HG03139 (cell line): ENCODE measurements around the gene POLR2B.
"Not testable (repeated sequence)": the region's sequence is repeated elsewhere in the genome, so short reads cannot be mapped to it uniquely, and the experiment has no call there.

ENCODE experiments used
- ATAC-seq: cut with Tn5 transposase; IDR thresholded peaks from one replicate; pipeline ENCODE4 v1.9.1; 2021; ENCODE audit not compliant: unreplicated experiment

The POLR2B gene

DNA sequence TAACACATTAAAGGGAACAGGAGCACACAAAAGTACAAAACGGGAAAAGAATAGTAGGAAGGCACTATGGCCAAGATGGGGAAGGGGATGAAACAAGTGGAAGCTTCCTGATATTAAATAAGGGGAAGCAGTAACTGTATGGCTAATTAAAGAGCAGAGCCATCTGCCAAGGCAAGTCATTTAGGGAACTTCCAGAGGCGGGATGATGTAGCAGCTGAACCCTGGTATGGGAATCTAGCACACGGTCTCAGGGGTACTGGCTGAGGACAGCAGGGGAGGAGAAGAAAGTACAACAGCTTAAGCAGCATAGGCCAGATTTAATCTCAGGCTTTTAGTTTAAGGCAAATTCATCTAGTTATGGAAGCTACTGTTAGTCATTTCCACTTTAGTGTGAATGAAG lies 72.4 kb downstream of the POLR2B start:
- no peak for ATAC-seq

GRCh38 chr4:57051524-57051923 lies 72.8 kb downstream of the POLR2B start:
- ATAC-seq, result no peak

DNA sequence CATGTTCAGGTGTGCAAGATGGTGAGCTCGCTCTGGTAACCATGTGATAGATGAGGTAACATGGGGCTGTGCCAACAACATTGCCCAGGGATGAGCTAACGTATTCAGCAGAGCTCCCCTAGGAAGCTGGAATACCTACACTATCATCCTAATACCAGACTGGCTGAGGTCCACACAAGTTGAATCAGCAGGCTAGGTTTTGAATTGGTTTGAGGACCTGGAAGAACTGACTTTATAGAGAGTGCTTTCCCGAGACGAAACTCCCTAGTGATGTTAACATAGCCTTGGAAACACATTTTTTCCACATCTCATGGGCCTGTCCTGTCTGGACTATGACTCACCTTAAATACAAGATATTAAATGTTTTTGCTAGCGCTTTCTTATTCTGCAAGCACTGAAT lies 74.8 kb downstream of the POLR2B start:
- ATAC-seq, result no peak

GRCh38 chr4:57055886-57056285 lies 77.2 kb downstream of the POLR2B start:
- no peak for ATAC-seq

DNA sequence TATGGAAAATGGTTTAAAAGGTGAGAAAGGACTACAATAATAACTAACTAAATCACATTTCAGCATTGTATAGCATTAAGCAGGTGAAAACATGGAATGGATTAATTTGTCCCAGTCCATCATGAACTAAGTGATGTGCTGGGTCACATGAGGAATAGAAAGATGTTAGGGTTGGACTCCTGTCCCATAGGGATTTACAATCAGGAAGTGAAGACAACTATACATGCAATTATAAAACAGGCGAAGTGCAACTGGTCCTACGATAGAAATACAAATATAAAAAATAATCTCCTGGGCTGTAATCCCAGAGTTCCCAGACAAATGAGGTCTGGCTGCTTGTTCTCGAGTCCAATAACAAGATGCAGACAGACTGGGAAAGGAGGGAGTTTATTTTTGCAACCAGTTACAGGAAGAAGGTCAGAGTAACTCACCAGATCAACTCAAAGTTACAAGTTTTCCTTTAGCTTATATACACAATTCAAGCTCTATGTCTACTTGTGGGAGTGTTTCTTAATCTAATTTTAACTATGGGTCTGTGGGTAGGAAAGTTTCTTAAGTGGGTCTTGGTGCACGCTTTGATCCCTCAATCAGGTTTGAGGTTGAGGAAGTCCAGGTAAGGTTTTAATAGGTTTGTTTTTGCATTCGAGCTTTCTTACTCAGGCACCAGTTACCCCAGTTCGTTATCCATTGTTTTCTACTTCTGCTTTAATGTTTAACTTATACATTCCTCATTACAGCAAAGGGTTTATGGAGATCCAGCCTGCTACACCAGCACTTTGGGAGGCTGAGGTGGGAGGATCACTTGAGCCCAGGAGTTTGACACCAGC lies 81.4 kb downstream of the POLR2B start:
- ATAC-seq, result no peak

DNA sequence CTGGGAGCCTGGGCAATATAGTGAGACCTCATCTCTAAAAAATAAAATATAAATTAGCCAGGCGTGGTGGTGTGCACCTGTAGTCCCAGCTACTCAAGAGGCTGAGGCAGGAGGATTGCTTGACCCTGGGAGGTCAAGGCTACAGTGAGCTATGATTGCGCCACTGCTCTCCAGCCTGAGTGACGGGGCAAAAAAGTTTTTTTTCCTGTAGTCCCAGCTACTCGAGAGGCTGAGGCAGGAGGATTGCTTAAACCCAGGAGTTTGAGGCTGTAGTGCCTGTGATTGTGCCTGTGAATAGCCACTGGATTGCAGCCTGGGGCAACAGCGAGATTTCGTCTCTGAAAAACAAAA lies 82.0 kb downstream of the POLR2B start:
- not testable (repeated sequence) for ATAC-seq

DNA sequence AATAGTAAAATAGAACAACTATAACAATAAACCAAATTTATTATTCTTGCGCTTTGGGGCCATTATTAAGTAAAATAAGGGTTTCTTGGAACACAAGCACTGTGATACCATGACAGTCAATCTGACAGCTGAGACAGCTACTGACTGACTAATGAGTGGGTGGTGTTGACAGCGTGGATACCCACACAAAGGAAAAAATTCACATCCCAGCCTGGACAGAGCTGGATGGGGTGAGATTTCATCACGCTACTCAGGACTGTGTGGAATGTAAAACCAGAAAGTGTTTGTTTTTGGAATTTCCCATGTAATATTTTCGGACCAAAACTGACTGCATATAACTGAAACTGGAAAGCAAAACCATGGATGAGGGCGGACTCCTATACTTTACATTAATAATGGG lies 82.7 kb downstream of the POLR2B start:
- ATAC-seq, result no peak

DNA sequence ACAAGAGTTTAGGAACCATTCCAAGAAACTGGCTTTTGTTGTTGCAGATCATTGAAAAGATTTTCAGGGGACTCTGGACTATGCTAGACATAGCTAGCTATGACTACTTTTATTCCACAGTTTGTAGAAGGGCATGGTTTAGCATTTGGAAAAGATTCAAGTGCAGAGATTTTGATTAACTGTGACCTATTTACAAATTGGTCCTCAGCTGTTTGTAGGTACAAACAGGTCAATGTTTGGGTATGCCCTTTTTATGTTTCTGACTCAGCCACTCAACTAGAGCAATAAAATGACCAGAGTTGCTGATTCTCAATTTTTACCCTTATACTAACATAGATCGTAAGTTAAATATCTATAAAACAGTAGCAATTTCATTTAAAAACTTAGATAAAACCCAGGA lies 84.8 kb downstream of the POLR2B start:
- ATAC-seq, result no peak

DNA sequence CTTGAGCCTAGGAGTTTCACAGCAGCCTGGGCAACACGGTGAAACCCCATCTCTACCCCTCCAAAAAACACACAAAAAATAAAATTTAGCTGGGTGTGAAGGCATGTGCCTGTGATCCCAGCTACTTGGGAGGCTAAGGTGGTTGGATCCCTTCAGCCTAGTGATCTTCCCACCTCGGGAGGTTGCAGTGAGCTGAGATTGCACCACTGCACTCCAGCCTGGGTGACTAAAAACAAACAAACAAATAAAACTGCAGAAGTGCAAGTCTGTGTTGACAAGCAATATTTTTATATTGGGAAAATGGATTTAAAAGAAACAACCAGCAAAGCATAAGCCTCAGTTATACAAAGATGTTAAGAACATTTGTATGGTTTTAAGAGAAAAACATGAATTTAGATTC lies 85.4 kb downstream of the POLR2B start:
- no peak for ATAC-seq

DNA sequence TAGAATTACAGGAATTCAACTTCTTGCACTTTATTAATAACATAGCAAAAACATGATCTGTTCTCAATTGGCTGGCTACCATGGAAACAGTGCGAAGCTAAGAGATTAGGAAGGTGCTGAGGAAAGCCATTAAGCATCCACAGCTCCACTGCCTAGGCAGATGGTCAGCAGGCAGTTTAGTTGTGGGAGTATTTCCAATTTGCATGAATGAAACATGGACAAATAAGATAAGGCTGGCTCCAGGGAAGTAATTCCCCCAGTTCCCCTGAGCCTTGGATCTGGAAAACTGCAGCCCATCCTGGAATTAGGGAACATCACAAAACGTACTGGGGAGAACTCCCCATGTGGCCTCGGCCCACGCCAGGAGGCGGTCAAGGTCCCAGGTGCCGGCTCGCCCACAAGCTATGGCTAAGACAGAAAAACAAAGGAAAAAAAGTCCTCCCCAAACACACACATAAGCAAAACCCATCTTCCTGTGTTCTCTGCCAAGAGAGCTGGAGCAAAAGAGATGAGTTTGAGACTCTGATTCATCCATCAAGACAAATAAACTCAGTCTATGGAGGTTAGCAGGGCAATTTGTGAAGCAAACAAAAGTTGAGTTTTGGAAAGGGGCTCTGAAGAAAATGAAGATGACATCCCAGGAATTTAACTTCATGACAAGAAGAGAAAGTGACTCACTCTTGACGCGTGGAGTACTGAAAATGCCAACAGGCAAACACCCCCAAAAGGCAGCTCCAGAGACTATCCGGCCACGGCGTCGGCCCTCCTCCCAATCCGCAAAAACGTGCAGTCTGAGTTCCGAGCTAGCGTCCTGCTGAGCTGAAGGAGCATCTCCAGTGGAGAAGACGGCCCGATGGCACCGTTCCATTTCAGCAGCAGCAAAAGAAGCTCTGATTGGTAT lies 86.4 kb downstream of the POLR2B start:
- ATAC-seq, result no peak

DNA sequence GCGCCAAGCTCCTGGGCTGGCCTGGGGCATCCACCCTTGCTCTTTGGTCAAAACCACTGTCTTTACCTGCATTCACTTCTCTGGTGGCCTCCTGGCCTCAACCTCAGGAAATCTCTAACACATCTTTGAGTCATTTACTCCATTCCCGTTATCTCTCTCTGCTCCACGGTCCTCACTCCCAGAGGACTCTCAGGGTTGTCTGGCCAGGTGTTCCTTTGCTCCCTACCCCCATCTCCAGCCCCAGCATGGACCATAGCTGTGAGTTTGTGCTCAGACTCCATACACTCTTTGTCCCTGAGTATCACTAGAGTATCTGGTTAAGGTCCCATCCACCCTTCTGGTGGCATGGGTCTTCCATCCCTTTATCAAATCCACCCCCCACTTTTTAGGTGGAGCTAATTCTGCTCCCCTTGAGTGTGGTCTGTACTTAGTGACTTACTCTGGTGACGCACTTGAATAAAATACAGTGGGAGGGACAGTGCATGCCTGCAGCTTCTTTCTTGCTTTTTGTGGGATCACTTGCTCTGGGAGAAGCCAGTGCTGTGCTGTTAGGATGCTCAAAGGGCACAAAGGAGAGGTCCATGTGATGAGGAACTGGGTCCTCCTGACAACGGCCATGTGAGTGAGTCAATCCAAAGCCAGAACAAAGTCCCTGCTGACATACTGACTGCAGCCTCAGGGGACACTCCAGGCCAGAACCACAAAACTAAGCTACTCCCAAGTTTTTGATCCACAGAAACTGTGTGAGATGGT lies 87.2 kb downstream of the POLR2B start:
- ATAC-seq, result no peak

DNA sequence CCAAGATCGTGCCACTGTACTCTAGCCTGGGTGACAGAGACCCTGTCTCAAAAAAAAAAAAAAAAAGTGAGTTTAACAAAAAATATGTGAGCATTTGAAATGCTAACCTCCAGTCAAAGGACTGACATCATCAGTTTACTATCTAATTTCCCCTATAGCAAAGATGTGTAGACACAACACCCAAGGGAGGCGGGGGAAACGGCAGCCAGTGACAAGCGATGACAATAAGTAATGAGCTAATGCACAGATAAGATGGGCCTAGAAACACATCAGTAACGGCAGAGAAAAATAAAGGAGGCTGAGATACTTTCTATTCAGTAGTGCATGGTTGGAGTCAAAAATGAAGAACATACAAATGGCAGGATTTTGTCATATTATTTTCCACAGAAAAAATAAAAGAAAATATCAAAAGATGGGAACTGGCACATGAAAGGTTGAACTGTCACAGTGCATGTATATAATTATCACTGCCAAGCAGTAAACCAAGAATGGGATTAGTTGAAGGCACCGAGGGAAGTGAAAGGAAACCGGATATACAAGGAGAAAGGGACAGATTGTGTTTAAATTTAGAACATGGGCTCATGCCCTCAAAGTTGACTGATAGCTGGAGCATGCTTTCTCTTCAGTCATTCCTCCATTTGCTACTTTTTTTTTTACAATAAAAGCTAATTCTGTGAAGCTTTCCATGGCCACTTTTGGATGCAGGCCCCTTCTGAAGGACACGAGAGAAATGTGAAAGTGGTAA lies 89.7 kb downstream of the POLR2B start:
- no peak for ATAC-seq

DNA sequence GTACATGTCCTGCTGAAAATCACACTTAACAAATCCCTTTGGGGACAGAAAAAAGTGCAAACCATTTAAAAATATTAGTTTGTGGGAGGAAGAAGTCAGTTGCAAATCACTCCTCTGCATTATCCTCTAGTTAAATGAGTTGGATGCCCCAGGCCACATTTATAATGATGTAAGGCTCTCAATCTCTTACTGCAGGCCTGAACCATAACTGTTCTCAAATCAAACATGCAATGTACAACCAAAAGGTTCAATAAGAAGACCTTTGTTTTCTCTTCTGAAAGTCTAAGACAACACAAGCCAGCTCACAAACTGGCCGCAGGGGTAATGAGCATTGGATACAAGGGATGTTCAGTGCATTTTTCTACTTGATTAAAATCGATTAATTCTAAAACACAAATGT lies 91.8 kb downstream of the POLR2B start:
- ATAC-seq, result no peak

DNA sequence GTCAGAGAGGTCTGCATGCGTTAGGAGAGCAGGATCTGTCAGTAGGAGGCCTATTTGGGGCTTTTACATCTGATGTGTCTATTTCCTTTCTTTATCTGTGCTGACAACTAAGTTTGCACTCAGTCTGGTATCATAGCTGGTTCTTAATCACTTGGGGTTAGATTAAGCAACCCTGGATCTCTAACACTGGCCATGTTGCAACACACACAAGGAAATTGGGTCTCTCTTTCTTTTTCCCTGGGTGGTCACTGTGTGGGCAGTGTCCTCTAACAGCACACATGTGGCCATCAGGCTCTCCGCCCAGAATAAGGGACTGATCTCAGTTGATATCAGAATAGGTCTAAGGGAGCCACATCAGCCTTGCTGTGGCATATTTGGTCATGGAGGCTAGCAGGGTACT lies 92.6 kb downstream of the POLR2B start:
- ATAC-seq, result no peak

- ATAC-seq, result no peak
Observed at GRCh38 chr4:57073559-57073958, 94.9 kb downstream of the POLR2B start.

DNA sequence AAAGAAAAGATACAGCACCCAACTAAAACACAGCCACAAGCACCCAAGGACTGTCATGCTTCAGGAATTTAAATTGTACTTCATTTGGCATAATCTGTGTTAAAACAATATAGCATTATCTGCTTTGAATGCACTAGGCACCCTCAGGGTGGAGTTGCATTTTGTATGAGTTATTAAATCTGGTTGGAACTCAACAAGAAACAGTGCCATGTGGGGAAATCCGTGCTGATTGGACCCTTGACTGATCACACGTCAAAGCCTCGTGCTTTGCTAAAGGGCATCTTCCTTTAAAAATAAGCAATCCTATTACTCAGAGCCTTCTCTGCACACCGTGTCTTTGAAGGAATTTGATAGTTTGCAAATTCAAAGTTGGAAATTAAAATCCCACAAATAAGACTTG lies 96.0 kb downstream of the POLR2B start:
- no peak for ATAC-seq

DNA sequence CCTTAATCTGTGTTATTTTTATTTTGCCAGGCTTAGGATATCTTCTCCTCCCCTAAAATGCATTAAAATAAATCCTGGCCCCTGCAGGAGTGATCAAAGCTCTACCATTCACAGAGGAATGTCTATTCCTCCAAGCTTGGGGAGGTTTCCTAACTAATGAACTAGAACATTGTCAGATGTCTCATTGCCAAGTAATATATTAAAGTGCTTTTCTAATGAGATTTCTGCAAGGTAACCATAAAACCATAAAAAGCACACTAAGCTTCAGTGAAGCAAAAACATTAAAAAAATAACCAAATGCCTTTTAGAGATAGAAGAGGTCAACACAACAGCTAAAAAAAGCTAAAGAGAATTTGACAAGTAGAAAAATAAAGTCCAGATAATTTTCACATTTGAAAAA lies 96.7 kb downstream of the POLR2B start:
- no peak for ATAC-seq

DNA sequence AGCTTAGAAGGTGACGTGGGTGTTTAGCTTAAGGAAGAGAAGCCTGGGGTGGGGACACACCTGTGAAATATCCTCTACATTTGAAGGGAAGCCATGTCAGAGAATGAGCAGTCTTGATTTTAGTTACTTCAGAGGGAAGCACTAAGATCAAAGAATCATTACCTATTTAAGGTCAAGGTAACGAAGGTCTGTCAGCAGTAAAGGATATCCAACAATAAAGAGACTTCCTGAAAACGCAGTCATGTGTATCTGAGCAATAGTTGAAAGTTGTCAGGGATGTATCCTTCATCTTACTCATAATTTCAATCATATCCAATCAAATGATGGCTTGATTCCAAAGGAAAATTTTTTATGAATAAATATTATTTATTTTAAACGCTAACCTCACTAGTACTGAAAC lies 98.0 kb downstream of the POLR2B start:
- ATAC-seq, result no peak

- ATAC-seq, result no peak
Observed at GRCh38 chr4:57077550-57078343, 99.1 kb downstream of the POLR2B start.
